Urinary bladder (tissue), 4 donors: ENCODE measurements around the gene PPIL6. TPM values are rescaled to one million over a fixed set of nuclear protein-coding genes. Genes with fewer than 3 reads are reported as not detected.

Experiments used
- DNase-seq: peaks from one replicate; pipeline ENCODE4 v3.0.0-alpha.2; 2015; ENCODE audit errors: extremely low spot score
- H3K27ac ChIP-seq: one replicate; pipeline ENCODE4 v1.5.1; 2013; ENCODE audit warnings: low read depth, mild to moderate bottlenecking, moderate library complexity
- H3K36me3 ChIP-seq: one replicate; pipeline ENCODE4 v1.6.1; 2013; ENCODE audit warnings: mild to moderate bottlenecking, moderate library complexity; ENCODE audit not compliant: insufficient read depth
- H3K4me1 ChIP-seq: one replicate; pipeline ENCODE4 v1.6.1; 2013; ENCODE audit warnings: mild to moderate bottlenecking, moderate library complexity; ENCODE audit not compliant: insufficient read depth
- H3K4me3 ChIP-seq: one replicate; pipeline ENCODE4 v1.5.1; 2013; ENCODE audit warnings: low read depth, low read length
- WGBS: extraction: QIAGEN DNeasy Blood & Tissue Kit; methylation state at CpG from one replicate; pipeline ENCODE4 v1.1.7; 2013; 5-methylcytosine and 5-hydroxymethylcytosine counted together
- polyA plus RNA-seq: library from polyadenylated mRNA; stranded (reverse); fragments of 200-250 nt; gene quantifications from one replicate; pipeline ENCODE4 v1.2.3, GENCODE V29; 2013
- total RNA-seq: library from RNA; depleted of rRNA; stranded (reverse); fragments of >200 nt; gene quantifications from one replicate; pipeline ENCODE4 v1.2.3, GENCODE V29; 2014
- donor health status: healthy with polysubstance abuse.
- donor health status: healthy.

PPIL6 gene
- total RNA-seq: 11.9 TPM
- polyA plus RNA-seq: 4.3 TPM

GRCh38 chr6:109440331-109441068 is at the start of gene PPIL6, which contains the start of gene SMPD2:
Gene PPIL6 (minus strand): TSS chr6:109440628. CDS start chr6:109440590, 38 bp downstream.
Gene SMPD2 (plus strand): TSS chr6:109440724. CDS start chr6:109441122, 398 bp downstream.
- peak; percentile 60 for DNase-seq
- under 1% methylated on average over 102 of the region's 102 CpGs for WGBS
- H3K4me1 ChIP-seq: no peaks in the 10 kb centered on the region
- H3K27ac ChIP-seq: peak within 1 kb of the TSS; percentile 88
- peaks cover 4% of the 10 kb centered on the region for H3K36me3 ChIP-seq
- peak within 1 kb of the TSS; percentile 74 for H3K4me3 ChIP-seq

- Histone ChIP-seq H3K4me1 (no peaks in the 10 kb centered on the region), H3K36me3 (no peaks in the 10 kb centered on the region), H3K4me3 (no peak overlapping the region), H3K27ac (no peak overlapping the region)
- no peak for DNase-seq
These were observed 47.6 kb upstream of the PPIL6 start for GRCh38 chr6:109488001-109488400.

GRCh38 chr6:109486068-109486467 is 45.6 kb upstream of the PPIL6 start:
- H3K27ac ChIP-seq: no peak overlapping the region
- WGBS: 80% methylated on average over 1 of the region's 1 CpG
- no peak for DNase-seq

GRCh38 chr6:109485266-109485935 is 45.0 kb upstream of the PPIL6 start:
- Histone ChIP-seq H3K4me1 (peaks cover 3% of the 10 kb centered on the region), H3K36me3 (no peaks in the 10 kb centered on the region), H3K4me3 (no peak overlapping the region), H3K27ac (no peak overlapping the region)
- WGBS: 54% methylated on average over 3 of the region's 3 CpGs
- no peak for DNase-seq

More at GRCh38 chr6:109486068-109486467, 45.6 kb upstream of the PPIL6 start:
- Histone ChIP-seq H3K4me3 (no peak overlapping the region), H3K4me1 (peaks cover under 1% of the 10 kb centered on the region), H3K36me3 (no peaks in the 10 kb centered on the region)

- peak overlapping the region; percentile 77 for H3K27ac ChIP-seq
These were observed 43.7 kb upstream of the PPIL6 start for GRCh38 chr6:109484122-109484521.

GRCh38 chr6:109483735-109484057 is 43.3 kb upstream of the PPIL6 start:
- H3K4me3 ChIP-seq: peak overlapping the region; percentile 100
- no peak for DNase-seq
- 2% methylated on average over 6 of the region's 6 CpGs for WGBS
- H3K4me1 ChIP-seq: peaks cover 3% of the 10 kb centered on the region
- H3K27ac ChIP-seq: peak overlapping the region; percentile 77
- H3K36me3 ChIP-seq: peaks cover 2% of the 10 kb centered on the region

More at GRCh38 chr6:109484122-109484521, 43.7 kb upstream of the PPIL6 start:
- Histone ChIP-seq H3K4me3 (no peak overlapping the region), H3K36me3 (peaks cover 2% of the 10 kb centered on the region), H3K4me1 (peaks cover 3% of the 10 kb centered on the region)
- WGBS: 34% methylated on average over 3 of the region's 3 CpGs
- no peak for DNase-seq

- H3K36me3 ChIP-seq: peaks cover 2% of the 10 kb centered on the region
- H3K4me3 ChIP-seq: peak within 1 kb of the TSS; percentile 100
- H3K4me1 ChIP-seq: peaks cover 3% of the 10 kb centered on the region
- peak; percentile 42 for DNase-seq
- WGBS: 2% methylated on average over 96 of the region's 97 CpGs
- H3K27ac ChIP-seq: peak within 1 kb of the TSS; percentile 79
These were observed 42.7 kb upstream of the PPIL6 start, which contains the start of gene ZBTB24 for GRCh38 chr6:109482905-109483734. Gene ZBTB24 (minus strand): TSS chr6:109483219. CDS start chr6:109482026, 1,193 bp downstream.

- no peak for DNase-seq
- H3K4me1 ChIP-seq: peaks cover 5% of the 10 kb centered on the region
- no peak overlapping the region for H3K27ac ChIP-seq
- 96% methylated on average over 7 of the region's 7 CpGs for WGBS
- no peak overlapping the region for H3K4me3 ChIP-seq
- H3K36me3 ChIP-seq: peaks cover 2% of the 10 kb centered on the region
These were observed 40.6 kb upstream of the PPIL6 start for GRCh38 chr6:109480993-109481480.

- peaks cover 5% of the 10 kb centered on the region for H3K4me1 ChIP-seq
- WGBS: 81% methylated on average over 5 of the region's 5 CpGs
- no peak overlapping the region for H3K27ac ChIP-seq
- DNase-seq: no peak
- H3K36me3 ChIP-seq: peaks cover 2% of the 10 kb centered on the region
- H3K4me3 ChIP-seq: no peak overlapping the region
These were observed 38.6 kb upstream of the PPIL6 start for GRCh38 chr6:109478841-109479624.

- WGBS: 85% methylated on average over 9 of the region's 9 CpGs
- Histone ChIP-seq H3K4me3 (no peak overlapping the region), H3K4me1 (peaks cover 5% of the 10 kb centered on the region), H3K36me3 (peaks cover 2% of the 10 kb centered on the region), H3K27ac (no peak overlapping the region)
- DNase-seq: no peak
These were observed 37.9 kb upstream of the PPIL6 start for GRCh38 chr6:109478222-109478805.

GRCh38 chr6:109477725-109478124 is 37.3 kb upstream of the PPIL6 start:
- no peak for DNase-seq
- 57% methylated on average over 2 of the region's 2 CpGs for WGBS
- peaks cover 5% of the 10 kb centered on the region for H3K4me1 ChIP-seq
- no peak overlapping the region for H3K27ac ChIP-seq
- H3K4me3 ChIP-seq: no peak overlapping the region
- peaks cover 2% of the 10 kb centered on the region for H3K36me3 ChIP-seq

- WGBS: 98% methylated on average over 2 of the region's 2 CpGs
- DNase-seq: no peak
- Histone ChIP-seq H3K27ac (no peak overlapping the region), H3K4me1 (peaks cover 5% of the 10 kb centered on the region), H3K4me3 (no peak overlapping the region), H3K36me3 (peaks cover 2% of the 10 kb centered on the region)
These were observed 36.8 kb upstream of the PPIL6 start for GRCh38 chr6:109477184-109477583.
